ENCODE results near the gene AUTS2. TPM values are rescaled to one million over a fixed set of nuclear protein-coding genes. Genes with fewer than 3 reads are reported as not detected.

The AUTS2 gene
- total RNA-seq, 1 donor from 2014 or later, result 125 TPM

GRCh38 chr7:70634610-70635068, 1036.4 kb downstream of the AUTS2 start:
- H3K4me3 Mint-ChIP-seq (ENCODE audit: low read depth), result no peak overlapping the region
- peaks cover 14% of the 10 kb centered on the region for H3K27me3 Mint-ChIP-seq
- TF ChIP-seq CTCF (IDR thresholded peaks at IDR 0.05; ENCODE audit: unreplicated experiment), result no peak
- H3K4me1 Mint-ChIP-seq (ENCODE audit: low read depth), result peaks cover 17% of the 10 kb centered on the region
- no peaks in the 10 kb centered on the region for H3K36me3 Mint-ChIP-seq (ENCODE audit: insufficient read depth)
- no peak for DNase-seq (ENCODE audit: low spot score, unreplicated experiment)
- no peak overlapping the region for H3K27ac Mint-ChIP-seq
- no peaks in the 10 kb centered on the region for H3K9me3 Mint-ChIP-seq (ENCODE audit: low read depth)

- Mint-ChIP-seq H3K36me3 (ENCODE audit: insufficient read depth) (peaks cover under 1% of the 10 kb centered on the region), H3K9me3 (ENCODE audit: low read depth) (no peaks in the 10 kb centered on the region), H3K4me1 (ENCODE audit: low read depth) (peaks cover 12% of the 10 kb centered on the region), H3K27me3 (peaks cover 14% of the 10 kb centered on the region), H3K4me3 (ENCODE audit: low read depth) (no peak overlapping the region), H3K27ac (no peak overlapping the region)
- TF ChIP-seq CTCF (IDR thresholded peaks at IDR 0.05; ENCODE audit: unreplicated experiment), result no peak
- DNase-seq (ENCODE audit: low spot score, unreplicated experiment), result no peak
These were observed 1037.4 kb downstream of the AUTS2 start for GRCh38 chr7:70635633-70636032.

GRCh38 chr7:70636169-70636568, 1037.9 kb downstream of the AUTS2 start:
- Mint-ChIP-seq H3K27me3 (peaks cover 14% of the 10 kb centered on the region), H3K9me3 (ENCODE audit: low read depth) (peaks cover 3% of the 10 kb centered on the region), H3K4me1 (ENCODE audit: low read depth) (peaks cover 7% of the 10 kb centered on the region), H3K4me3 (ENCODE audit: low read depth) (no peak overlapping the region), H3K36me3 (ENCODE audit: insufficient read depth) (peaks cover 6% of the 10 kb centered on the region), H3K27ac (no peak overlapping the region)
- TF ChIP-seq CTCF (IDR thresholded peaks at IDR 0.05; ENCODE audit: unreplicated experiment), result no peak
- no peak for DNase-seq (ENCODE audit: low spot score, unreplicated experiment)

- no peak for TF ChIP-seq CTCF (IDR thresholded peaks at IDR 0.05; ENCODE audit: unreplicated experiment)
- H3K27me3 Mint-ChIP-seq, result peaks cover 5% of the 10 kb centered on the region
- no peak overlapping the region for H3K27ac Mint-ChIP-seq
- H3K36me3 Mint-ChIP-seq (ENCODE audit: insufficient read depth), result peaks cover 9% of the 10 kb centered on the region
- H3K4me1 Mint-ChIP-seq (ENCODE audit: low read depth), result no peaks in the 10 kb centered on the region
- no peak overlapping the region for H3K4me3 Mint-ChIP-seq (ENCODE audit: low read depth)
- DNase-seq (ENCODE audit: low spot score, unreplicated experiment), result no peak
- peaks cover 3% of the 10 kb centered on the region for H3K9me3 Mint-ChIP-seq (ENCODE audit: low read depth)
These were observed 1039.5 kb downstream of the AUTS2 start for GRCh38 chr7:70637726-70638125.

GRCh38 chr7:70638158-70639107, 1040.2 kb downstream of the AUTS2 start:
- H3K27me3 Mint-ChIP-seq, result peaks cover 5% of the 10 kb centered on the region
- DNase-seq (ENCODE audit: low spot score, unreplicated experiment), result no peak

More at GRCh38 chr7:70638158-70639107, 1040.2 kb downstream of the AUTS2 start:
- H3K9me3 Mint-ChIP-seq (ENCODE audit: low read depth), result peaks cover 3% of the 10 kb centered on the region
- peaks cover 9% of the 10 kb centered on the region for H3K36me3 Mint-ChIP-seq (ENCODE audit: insufficient read depth)
- no peak for TF ChIP-seq CTCF (IDR thresholded peaks at IDR 0.05; ENCODE audit: unreplicated experiment)
- H3K4me3 Mint-ChIP-seq (ENCODE audit: low read depth), result no peak overlapping the region
- no peak overlapping the region for H3K27ac Mint-ChIP-seq
- H3K4me1 Mint-ChIP-seq (ENCODE audit: low read depth), result no peaks in the 10 kb centered on the region
